Stimulated activated CD8-positive, alpha-beta memory T cell treated with anti-CD3 and anti-CD28 coated beads, Interleukin-4, amount 100 ng/mL, for 1 hour (primary cell): ENCODE measurements around the gene RPUSD1.
"Not testable (repeated sequence)": the region's sequence is repeated elsewhere in the genome, so short reads cannot be mapped to it uniquely, and the experiment has no call there.

Experiments used
- DNase-seq, 2 donors: peaks; one replicate each; pipeline ENCODE4 v3.0.0-alpha.2; 2020; ENCODE audit warnings: low read depth in 2 of 2, low spot score in 1 of 2

Gene RPUSD1

GRCh38 chr16:751152-752006 is 36.8 kb downstream of the RPUSD1 start:
- DNase-seq = no peak

- DNase-seq = no peak
Measured at GRCh38 chr16:750485-750884, 37.7 kb downstream of the RPUSD1 start.

GRCh38 chr16:749010-749409 is 39.2 kb downstream of the RPUSD1 start:
- DNase-seq = no peak

DNA sequence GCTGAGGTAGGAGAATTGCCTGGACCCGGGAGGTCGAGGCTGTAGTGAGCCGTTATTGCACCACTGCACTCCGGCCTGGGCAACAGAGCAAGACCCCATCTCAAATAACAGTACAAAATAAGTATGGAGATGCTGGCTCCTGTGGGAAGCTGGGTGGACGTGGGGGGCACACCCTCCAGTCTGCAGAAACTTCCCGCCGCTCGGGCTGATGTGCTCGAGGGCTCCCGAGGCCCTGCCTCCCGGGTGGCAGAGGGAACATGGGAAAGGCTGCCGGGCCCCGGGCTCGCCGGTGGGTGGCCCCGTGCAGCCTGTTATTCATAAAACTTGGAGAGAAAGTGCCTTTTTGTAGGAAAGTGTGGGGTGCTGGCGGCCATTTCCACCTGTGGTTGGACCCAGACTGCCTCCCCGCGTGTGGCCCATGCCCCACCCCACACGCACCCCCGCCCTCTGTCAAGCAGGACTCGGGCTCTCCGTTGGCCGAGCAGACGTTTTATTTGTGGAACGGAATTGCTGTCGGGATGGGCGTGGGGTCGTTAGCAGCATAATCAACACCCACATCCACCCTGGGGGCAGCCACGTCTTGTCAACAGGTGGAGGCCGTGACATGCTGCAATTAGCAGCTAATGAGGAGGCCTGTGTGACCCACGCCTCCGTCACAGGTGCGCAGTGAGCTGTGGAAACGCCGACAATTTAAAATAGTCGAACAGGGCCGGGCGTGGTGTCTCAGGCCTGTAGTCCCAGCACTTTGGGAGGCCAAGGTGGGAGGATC is 40.0 kb downstream of the RPUSD1 start:
- DNase-seq = no peak

- DNase-seq = no peak
Measured at GRCh38 chr16:746637-747036, 41.5 kb downstream of the RPUSD1 start.

- DNase-seq = no peak
Measured at GRCh38 chr16:745739-746138, 42.4 kb downstream of the RPUSD1 start.

DNA sequence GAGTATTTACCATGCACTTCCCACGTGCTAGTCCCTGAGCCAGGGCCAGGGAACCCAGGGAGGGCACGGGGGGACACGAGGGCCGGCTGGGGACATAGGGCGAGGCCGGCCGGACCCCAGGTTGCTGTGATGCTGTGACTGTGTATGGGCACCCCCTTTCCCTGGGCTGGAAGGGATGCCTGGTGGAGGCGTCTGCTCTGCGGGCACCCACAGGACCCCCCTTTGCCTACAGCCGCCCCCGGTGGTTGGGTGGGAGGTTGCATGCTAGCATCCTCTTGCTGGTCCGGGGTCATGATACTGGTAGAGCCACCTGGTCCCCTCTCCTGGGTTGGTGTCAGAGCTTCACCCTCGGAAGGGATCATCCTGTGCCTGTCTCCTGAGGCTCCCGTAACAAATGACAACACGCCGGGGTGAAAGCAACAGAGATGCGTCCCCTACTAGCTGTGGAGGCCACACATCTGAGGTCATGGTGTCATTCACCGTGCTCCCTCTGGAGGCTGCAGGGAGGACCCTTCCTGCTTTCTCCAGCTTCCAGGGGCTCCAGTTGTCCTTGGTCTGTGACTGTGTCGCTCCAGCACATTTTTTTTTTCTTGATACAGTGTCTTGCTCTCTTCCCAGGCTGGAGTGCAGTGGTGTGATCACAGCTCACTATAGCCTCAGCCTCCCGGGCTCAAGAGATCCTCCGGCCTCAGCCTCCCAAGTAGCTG is 44.2 kb downstream of the RPUSD1 start:
- DNase-seq = no peak

- DNase-seq = not testable (repeated sequence)
Measured at GRCh38 chr16:742894-743293, 45.3 kb downstream of the RPUSD1 start.

DNA sequence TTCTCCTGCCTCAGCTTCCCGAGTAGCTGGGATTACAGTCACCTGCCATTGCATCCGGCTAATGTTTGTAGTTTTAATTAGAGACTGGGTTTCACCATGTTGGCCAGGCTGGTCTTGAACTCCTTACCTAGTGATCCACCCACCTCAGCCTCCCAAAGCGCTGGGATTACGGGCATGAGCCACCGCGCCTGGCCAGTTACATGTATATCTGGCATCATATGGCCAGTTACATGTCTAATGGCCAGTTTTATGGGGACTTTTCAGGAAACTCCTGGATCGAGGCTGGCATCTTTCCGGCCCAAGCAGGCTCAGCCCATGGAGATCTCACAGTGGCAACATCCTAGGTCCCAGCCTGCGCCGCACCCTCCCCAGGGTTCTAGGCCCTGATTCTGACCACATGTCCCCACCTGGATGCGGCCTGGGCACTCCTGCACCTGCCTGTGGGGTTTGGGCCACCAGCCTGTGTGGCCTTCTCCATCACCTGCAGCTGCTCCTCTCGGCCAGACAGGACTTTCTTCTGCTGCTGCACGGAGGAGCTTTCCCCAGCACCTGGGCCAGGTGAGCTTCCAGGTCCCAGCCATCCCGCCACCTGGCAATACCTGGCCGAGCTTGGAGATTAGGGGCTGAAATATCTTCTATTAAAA is 46.1 kb downstream of the RPUSD1 start:
- no peak for DNase-seq

DNA sequence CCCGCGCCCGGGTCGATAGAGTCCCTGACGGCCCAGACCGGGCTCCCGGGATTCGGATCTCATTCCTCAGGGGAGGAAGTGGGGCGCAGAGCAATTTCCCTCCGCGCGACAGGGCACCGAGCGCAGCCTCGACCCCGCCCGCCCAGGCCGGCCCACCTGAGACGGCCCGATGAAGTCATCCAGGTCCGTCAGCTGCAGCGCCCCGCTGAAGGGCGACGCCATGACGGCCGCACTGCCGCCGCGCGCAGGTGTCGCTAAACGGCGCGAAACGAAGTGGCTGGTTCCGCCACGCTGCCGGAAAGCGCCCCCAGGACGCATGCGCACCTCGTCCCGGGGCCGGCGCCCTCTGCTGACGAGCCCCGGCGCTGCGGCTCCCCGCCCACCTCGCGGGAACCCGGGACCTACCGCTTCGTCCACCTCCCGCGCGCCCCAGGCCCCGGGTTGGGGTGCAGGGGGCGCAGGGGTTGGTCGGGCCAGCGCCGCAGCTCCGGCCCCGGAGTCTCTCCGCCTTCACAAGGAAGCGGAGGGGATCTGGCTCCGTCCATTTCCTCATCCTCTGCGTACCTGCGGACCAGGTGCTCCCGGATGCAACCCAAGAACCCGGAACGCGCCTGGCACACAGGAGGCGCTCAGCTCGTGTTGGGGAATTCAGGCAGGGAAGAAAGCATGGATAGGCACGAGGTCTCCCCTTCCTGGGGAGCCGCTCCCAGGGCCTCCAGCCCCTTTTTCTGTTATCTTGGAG is 47.2 kb downstream of the RPUSD1 start, which contains the start of gene CIAO3:
Gene CIAO3, minus strand, starts transcription at position 234 of the 742 bp plus-strand sequence. Its CDS starts 12 bp downstream, at position 222.
- peak; percentile 88 to 89 for DNase-seq

GRCh38 chr16:740459-740763 is 47.8 kb downstream of the RPUSD1 start:
- DNase-seq = no peak

DNA sequence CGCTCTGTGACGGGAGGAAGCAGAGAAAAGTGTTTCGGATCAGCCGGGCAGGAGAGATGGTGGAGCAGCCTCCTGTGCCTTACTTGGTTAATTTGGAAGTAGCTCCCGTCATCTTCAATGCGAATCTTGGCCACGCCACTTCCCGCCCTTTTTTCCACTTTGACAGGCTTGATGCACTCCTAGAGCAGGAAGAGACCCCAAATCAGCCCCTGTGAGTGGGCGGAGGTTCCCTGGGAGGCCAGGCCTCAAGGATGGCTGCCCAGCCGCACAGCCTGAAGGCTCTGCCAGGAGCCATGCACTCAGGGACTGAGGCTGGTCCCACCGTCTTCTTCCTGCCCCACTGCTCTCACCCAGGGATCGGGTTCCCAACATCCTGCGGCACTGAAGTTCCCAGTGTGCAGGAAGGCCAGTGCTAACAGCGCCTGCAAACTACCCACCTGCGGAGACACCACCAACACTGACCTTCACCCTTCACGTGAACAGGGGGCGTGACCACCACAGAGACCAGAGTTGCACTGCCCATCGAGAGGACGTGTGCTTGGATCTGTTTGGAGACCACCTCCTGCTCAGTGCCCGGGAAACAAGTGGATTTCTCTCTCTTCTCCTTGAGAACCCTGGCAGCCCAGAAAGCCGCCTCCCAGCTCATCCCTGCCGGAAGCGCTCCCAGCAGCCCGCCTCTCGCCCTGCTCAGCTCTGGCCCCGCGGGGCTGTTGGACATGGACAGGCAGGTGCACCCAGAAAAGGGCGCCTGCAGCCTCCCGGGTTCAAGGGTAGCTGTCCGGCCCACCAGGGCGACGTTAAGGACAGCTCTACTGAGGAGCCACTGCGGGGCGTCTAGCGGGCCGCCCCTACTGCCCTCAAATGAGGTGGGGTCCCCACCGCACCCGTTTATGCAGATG is 48.4 kb downstream of the RPUSD1 start:
- DNase-seq = no peak

GRCh38 chr16:736936-737481 is 51.2 kb downstream of the RPUSD1 start:
- DNase-seq = no peak

DNA sequence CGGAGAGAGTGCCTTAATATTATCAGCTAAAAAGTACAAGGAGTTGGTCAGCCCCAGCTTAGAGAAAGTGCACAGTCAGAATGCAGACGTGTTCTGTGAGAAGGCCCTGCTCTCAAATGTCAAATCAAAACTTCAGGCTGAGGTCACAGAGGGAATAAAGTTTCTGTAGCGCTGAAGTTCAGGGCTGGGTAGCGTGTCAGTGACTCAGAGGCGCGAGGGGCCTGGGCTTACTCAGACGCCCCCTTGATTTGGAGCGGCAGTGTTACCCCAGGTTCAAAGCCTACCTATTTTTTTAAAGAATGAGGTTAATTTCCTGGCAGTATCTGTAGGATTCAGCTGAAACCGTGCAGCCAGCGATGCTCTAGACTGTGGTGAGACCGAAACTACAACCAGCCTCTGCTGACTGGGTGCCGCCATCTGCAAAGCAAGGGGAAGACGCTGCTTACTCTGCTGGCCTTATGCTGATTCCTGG is 52.2 kb downstream of the RPUSD1 start:
- DNase-seq = no peak

DNA sequence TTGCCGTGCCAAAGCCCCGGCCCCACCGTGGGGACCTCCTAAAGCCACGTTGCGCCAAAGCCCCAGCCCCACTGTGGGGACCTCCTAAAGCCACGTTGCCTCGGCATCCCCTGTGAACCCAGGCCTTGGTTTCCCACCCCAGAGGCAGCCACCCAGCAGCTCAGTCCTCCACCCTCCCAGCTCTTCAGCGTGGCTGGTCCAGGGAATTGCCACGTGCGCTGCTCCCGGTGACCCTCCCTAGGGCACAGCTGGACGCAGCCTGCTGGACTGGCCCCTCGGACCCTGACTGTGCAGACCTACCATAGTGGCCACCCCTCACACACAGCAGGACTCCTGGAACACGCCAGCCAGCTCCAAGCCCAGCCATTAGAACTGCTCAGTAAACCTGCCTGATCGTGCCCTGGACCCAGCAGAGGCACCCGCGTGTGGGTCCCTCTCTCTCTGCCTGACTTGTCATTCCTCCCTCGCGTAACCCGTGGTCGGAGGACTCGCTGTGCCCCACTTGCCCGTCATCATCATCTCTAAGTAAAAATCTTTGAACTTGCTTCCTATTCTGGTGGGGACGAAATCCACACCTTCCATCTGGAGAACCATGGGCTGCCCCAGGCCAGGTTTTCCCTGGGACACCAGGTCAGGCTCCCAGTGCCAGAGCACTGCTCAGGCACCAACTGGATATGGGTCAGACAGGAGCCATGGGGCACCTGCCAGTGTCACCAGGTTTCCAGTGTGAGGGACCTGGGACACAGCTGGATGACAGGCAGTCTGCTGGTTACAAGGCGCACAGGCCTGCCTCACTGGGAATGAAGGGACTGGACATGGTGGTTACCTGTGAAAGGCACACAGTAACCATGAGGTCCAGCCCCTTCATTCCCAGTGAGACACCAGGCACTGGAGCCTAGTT is 53.0 kb downstream of the RPUSD1 start:
- no peak for DNase-seq
